ELF-1 (cell line): Measurements from ENCODE around the gene IQSEC3.
"Not testable (repeated sequence)": the region's sequence is repeated elsewhere in the genome, so short reads cannot be mapped to it uniquely, and the experiment has no call there.

ENCODE experiments used
- DNase-seq: peaks from one replicate; pipeline ENCODE4 v3.0.0-alpha.2; 2016; ENCODE audit warnings: low read depth, low spot score

IQSEC3 gene

GRCh38 chr12:214003-214741 is 147.6 kb downstream of the IQSEC3 start, which contains the start of gene SLC6A12:
TSS of gene SLC6A12 (minus strand) at chr12:214157. CDS start at chr12:209986, 4,171 bp downstream.
- no peak for DNase-seq

GRCh38 chr12:215116-215515 is 148.5 kb downstream of the IQSEC3 start:
- no peak for DNase-seq

- not testable (repeated sequence) for DNase-seq
Measured at GRCh38 chr12:217029-217428, 150.5 kb downstream of the IQSEC3 start.

GRCh38 chr12:218221-218620 is 151.7 kb downstream of the IQSEC3 start:
- DNase-seq, result no peak

- DNase-seq, result no peak
Measured at GRCh38 chr12:218728-219590, 152.4 kb downstream of the IQSEC3 start.

- peak; percentile 85 for DNase-seq
Measured at GRCh38 chr12:219891-220352, 153.4 kb downstream of the IQSEC3 start.

GRCh38 chr12:220491-220890 is 153.9 kb downstream of the IQSEC3 start:
- no peak for DNase-seq

- DNase-seq, result no peak
Measured at GRCh38 chr12:220946-221550, 154.5 kb downstream of the IQSEC3 start.

- DNase-seq, result no peak
Measured at GRCh38 chr12:221736-222135, 155.2 kb downstream of the IQSEC3 start.

- no peak for DNase-seq
Measured at GRCh38 chr12:223841-224240, 157.3 kb downstream of the IQSEC3 start.

GRCh38 chr12:224330-224729 is 157.8 kb downstream of the IQSEC3 start:
- DNase-seq, result no peak

- DNase-seq, result no peak
Measured at GRCh38 chr12:225012-225411, 158.4 kb downstream of the IQSEC3 start.

GRCh38 chr12:226401-226800 is 159.8 kb downstream of the IQSEC3 start:
- no peak for DNase-seq

- DNase-seq, result no peak
Measured at GRCh38 chr12:227286-227915, 160.8 kb downstream of the IQSEC3 start.
